ENCODE data around the gene USP1. TPM values are rescaled to one million over a fixed set of nuclear protein-coding genes. Genes with fewer than 3 reads are reported as not detected.

Gene USP1
- total RNA-seq, 2 experiments from 2014 or later, result 26.2 to 28.3 TPM

GRCh38 chr1:62426794-62427193 lies 10.1 kb upstream of the USP1 start:
- Histone ChIP-seq H3K9me3 (ENCODE audit: control insufficient read depth in 1 of 2, insufficient read depth in 1 of 2, low read length in 2 of 2) (no peaks in the 10 kb centered on the region), H3K4me3 (ENCODE audit: low read length) (no peak overlapping the region), H3K36me3 (ENCODE audit: insufficient read depth, low read length) (no peaks in the 10 kb centered on the region), H3K27ac (ENCODE audit: low read depth in 1 of 2, low read length in 2 of 2) (no peak overlapping the region), H3K27me3 (ENCODE audit: control insufficient read depth in 1 of 2, insufficient read depth in 2 of 2, low read length in 2 of 2) (no peaks in the 10 kb centered on the region), H3K4me1 (ENCODE audit: insufficient read depth, low read length) (no peaks in the 10 kb centered on the region)
- H3K4me1 Mint-ChIP-seq (ENCODE audit: low read depth), result no peaks in the 10 kb centered on the region
- no peaks in the 10 kb centered on the region for H3K9me3 Mint-ChIP-seq
- POLR2A ChIA-PET, result interaction anchor here (1.2 kb wide), 1 partner anchor 9 kb away, joined by 4 read pairs; no protein-coding TSS in a partner anchor
- CTCF ChIA-PET, result no interaction called here
- ATAC-seq (ENCODE audit: poor library complexity), result no peak
- H3K27me3 Mint-ChIP-seq, result no peaks in the 10 kb centered on the region
- intact Hi-C loops (cut with DNase I, micrococcal nuclease), result no loop called here
- no peak overlapping the region for H3K4me3 Mint-ChIP-seq
- no peak for TF ChIP-seq CTCF (IDR thresholded peaks at IDR 0.05)
- H3K27ac Mint-ChIP-seq, result no peak overlapping the region
- H3K36me3 Mint-ChIP-seq (ENCODE audit: low read depth), result no peaks in the 10 kb centered on the region
- no peak for DNase-seq

- Histone ChIP-seq H3K36me3 (ENCODE audit: insufficient read depth, low read length) (no peaks in the 10 kb centered on the region), H3K4me3 (ENCODE audit: low read length) (no peak overlapping the region), H3K9me3 (ENCODE audit: control insufficient read depth in 1 of 2, insufficient read depth in 1 of 2, low read length in 2 of 2) (no peaks in the 10 kb centered on the region), H3K4me1 (ENCODE audit: insufficient read depth, low read length) (no peaks in the 10 kb centered on the region), H3K27ac (ENCODE audit: low read depth in 1 of 2, low read length in 2 of 2) (no peak overlapping the region), H3K27me3 (ENCODE audit: control insufficient read depth in 1 of 2, insufficient read depth in 2 of 2, low read length in 2 of 2) (no peaks in the 10 kb centered on the region)
- no peaks in the 10 kb centered on the region for H3K9me3 Mint-ChIP-seq
- intact Hi-C loops (cut with DNase I, micrococcal nuclease), result no loop called here
- no peak for ATAC-seq (ENCODE audit: poor library complexity)
- no peaks in the 10 kb centered on the region for H3K27me3 Mint-ChIP-seq
- H3K27ac Mint-ChIP-seq, result no peak overlapping the region
- ChIA-PET CTCF (no interaction called here), POLR2A (no interaction called here)
- no peak for DNase-seq
- no peak overlapping the region for H3K4me3 Mint-ChIP-seq
- no peaks in the 10 kb centered on the region for H3K4me1 Mint-ChIP-seq (ENCODE audit: low read depth)
- H3K36me3 Mint-ChIP-seq (ENCODE audit: low read depth), result no peaks in the 10 kb centered on the region
- TF ChIP-seq CTCF (IDR thresholded peaks at IDR 0.05), result no peak
Observed at GRCh38 chr1:62428351-62428750, 8.5 kb upstream of the USP1 start.

- DNase-seq (no peak), ATAC-seq (ENCODE audit: poor library complexity) (no peak)
- Histone ChIP-seq H3K27me3 (ENCODE audit: control insufficient read depth in 1 of 2, insufficient read depth in 2 of 2, low read length in 2 of 2) (no peaks in the 10 kb centered on the region), H3K9me3 (ENCODE audit: control insufficient read depth in 1 of 2, insufficient read depth in 1 of 2, low read length in 2 of 2) (no peaks in the 10 kb centered on the region), H3K4me3 (ENCODE audit: low read length) (no peak overlapping the region), H3K4me1 (ENCODE audit: insufficient read depth, low read length) (no peaks in the 10 kb centered on the region), H3K27ac (ENCODE audit: low read depth in 1 of 2, low read length in 2 of 2) (no peak overlapping the region), H3K36me3 (ENCODE audit: insufficient read depth, low read length) (no peaks in the 10 kb centered on the region)
- intact Hi-C loops (cut with DNase I, micrococcal nuclease), result no loop called here
- Mint-ChIP-seq H3K27me3 (no peaks in the 10 kb centered on the region), H3K27ac (no peak overlapping the region), H3K36me3 (ENCODE audit: low read depth) (no peaks in the 10 kb centered on the region), H3K9me3 (no peaks in the 10 kb centered on the region), H3K4me1 (ENCODE audit: low read depth) (no peaks in the 10 kb centered on the region), H3K4me3 (no peak overlapping the region)
- TF ChIP-seq CTCF (IDR thresholded peaks at IDR 0.05), result no peak
- ChIA-PET POLR2A (interaction anchor here (0.6 kb wide), 1 partner anchor 1163 kb away, joined by 3 read pairs; no protein-coding TSS in a partner anchor), CTCF (no interaction called here)
Observed at GRCh38 chr1:62429581-62429980, 7.3 kb upstream of the USP1 start.
